ENCODE measurements around the gene HOGA1. TPM values are rescaled to one million over a fixed set of nuclear protein-coding genes. Genes with fewer than 3 reads are reported as not detected.
"Not testable (repeated sequence)": the region's sequence is repeated elsewhere in the genome, so short reads cannot be mapped to it uniquely, and the experiment has no call there.

Gene HOGA1
- total RNA-seq, 1 donor: 0.86 TPM

DNA sequence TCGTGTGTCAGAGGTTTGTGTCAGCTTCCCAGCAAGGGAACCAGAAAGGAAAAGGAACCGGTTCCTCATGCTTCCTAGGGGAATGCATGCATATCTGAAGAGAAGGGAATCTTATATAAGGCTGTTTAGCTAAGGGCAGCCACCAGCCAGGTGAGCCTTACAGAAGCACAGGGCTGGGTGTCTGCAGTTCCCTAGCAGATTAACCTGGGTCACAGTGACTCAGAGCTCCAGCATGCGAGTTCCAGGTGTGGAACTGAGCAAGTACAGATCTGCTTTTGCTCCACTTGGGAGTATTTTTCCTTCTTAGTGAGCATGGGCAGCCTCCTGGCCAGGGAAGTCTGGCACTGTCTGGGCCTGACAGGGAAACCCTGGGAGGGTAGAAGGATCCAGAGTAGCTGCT lies 12.6 kb upstream of the HOGA1 start:
- no peak for DNase-seq (ENCODE audit: low read depth)
- H3K4me3 ChIP-seq (ENCODE audit: low read depth, low read length): no peak overlapping the region
- TF ChIP-seq CTCF (IDR thresholded peaks at IDR 0.05; ENCODE audit: insufficient read depth, low read depth, low read length): no peak

- TF ChIP-seq CTCF (IDR thresholded peaks at IDR 0.05; ENCODE audit: insufficient read depth, low read depth, low read length): peak; percentile 89
- no peak within 1 kb of the TSS for H3K4me3 ChIP-seq (ENCODE audit: low read depth, low read length)
- peak; percentile 78 for DNase-seq (ENCODE audit: low read depth)
Measured at GRCh38 chr10:97572214-97572989, 11.8 kb upstream of the HOGA1 start, which contains the start of gene ANKRD2. ANKRD2 (plus strand) TSS chr10:97572779; CDS start chr10:97572789, 10 bp downstream.

GRCh38 chr10:97573021-97573420 lies 11.2 kb upstream of the HOGA1 start:
- no peak overlapping the region for H3K4me3 ChIP-seq (ENCODE audit: low read depth, low read length)
- no peak for TF ChIP-seq CTCF (IDR thresholded peaks at IDR 0.05; ENCODE audit: insufficient read depth, low read depth, low read length)
- no peak for DNase-seq (ENCODE audit: low read depth)

DNA sequence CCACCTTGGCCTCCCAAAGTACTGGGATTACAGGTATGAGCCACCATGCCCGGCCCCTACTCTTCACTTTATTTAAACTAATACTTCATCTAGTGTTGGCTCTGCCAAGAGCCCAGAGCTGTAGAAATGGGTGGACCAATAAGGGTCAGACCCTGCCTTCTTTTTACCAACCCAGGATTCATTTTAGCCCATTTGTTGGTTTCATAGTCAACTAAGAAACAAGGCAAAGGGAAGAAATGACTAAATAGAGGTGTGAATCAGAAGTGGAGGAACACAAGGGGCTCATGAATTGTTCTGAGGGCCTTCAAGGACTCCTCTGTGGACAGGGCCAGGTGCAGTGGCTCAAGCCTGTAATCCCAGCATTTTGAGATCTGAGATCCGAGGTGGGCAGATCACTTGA lies 10.5 kb upstream of the HOGA1 start:
- TF ChIP-seq CTCF (IDR thresholded peaks at IDR 0.05; ENCODE audit: insufficient read depth, low read depth, low read length): no peak
- no peak for DNase-seq (ENCODE audit: low read depth)

GRCh38 chr10:97574374-97575126 lies 9.6 kb upstream of the HOGA1 start:
- TF ChIP-seq CTCF (IDR thresholded peaks at IDR 0.05; ENCODE audit: insufficient read depth, low read depth, low read length): no peak
- DNase-seq (ENCODE audit: low read depth): peak; percentile 54
- H3K4me3 ChIP-seq (ENCODE audit: low read depth, low read length): no peak overlapping the region

More for the DNA sequence above, 10.5 kb upstream of the HOGA1 start:
- H3K4me3 ChIP-seq (ENCODE audit: low read depth, low read length): no peak overlapping the region

DNA sequence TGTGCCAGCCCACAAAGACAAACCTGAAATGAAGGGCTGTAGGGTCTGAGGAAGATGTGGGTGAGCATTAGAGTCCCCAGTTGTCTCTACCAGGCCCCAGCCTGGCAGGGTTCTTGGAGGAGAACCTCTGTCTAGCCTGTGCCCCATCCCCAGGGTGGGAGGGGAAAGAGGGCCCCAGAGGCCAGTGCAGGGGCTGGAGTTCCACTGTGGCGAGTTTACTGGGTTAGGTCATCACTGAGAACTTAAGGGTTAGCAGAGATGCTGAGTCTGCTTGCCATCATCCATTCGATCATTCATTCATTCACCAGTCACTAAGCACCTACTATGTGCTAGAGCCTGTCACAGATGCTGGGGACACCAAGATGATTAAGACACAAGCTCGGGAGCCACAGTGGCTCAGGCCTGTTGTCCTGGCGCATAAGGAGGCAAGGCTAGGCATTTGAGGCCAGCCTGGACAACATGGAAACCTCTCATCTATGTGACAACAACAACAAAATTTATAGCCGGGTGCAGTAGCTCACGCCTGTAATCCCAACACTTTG lies 9.0 kb upstream of the HOGA1 start:
- peak; percentile 23 for DNase-seq (ENCODE audit: low read depth)
- no peak overlapping the region for H3K4me3 ChIP-seq (ENCODE audit: low read depth, low read length)
- TF ChIP-seq CTCF (IDR thresholded peaks at IDR 0.05; ENCODE audit: insufficient read depth, low read depth, low read length): no peak

DNA sequence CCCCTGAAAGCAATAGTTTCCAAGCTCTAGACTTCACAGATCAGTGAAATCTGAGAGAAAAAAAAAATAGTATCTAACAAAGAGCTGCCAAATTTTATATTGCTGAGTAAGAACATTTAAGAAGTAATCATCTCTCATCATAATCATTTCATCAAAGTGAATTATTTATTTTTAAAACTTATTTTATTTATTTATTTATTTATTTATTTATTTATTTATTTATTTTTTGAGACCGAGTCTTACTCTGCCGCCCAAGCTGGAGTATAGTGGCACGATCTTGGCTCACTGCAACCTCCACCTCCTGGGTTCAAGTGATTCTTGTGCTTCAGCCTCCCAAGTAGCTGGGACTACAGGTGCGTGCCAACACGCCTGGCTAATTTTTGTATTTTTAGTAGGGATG lies 7.7 kb upstream of the HOGA1 start:
- DNase-seq (ENCODE audit: low read depth); H3K4me3 ChIP-seq (ENCODE audit: low read depth, low read length): not testable (repeated sequence)

Measured in fibroblast of villous mesenchyme (primary cell).